Measurements from ENCODE around the gene HINT1. TPM values are rescaled to one million over a fixed set of nuclear protein-coding genes. Genes with fewer than 3 reads are reported as not detected.

HINT1 gene
- total RNA-seq, 1 experiment from 2014 or later, result 249 TPM

- H3K4me1 Mint-ChIP-seq, result peaks cover 0 to 5% of the 10 kb centered on the region in 2 experiments; a peak in 2 of 4 replicates
- no peaks in the 10 kb centered on the region for H3K9me3 Mint-ChIP-seq
- DNase-seq, result no peak
- TF ChIP-seq CTCF (conservative IDR thresholded peaks at IDR 0.05), result no peak
- Histone ChIP-seq H3K23ac (ENCODE audit: insufficient read length, low read depth, low read length) (no peak overlapping the region), H3K9ac (ENCODE audit: extremely low read depth, insufficient read length, low read length) (no peak overlapping the region), H3K14ac (ENCODE audit: insufficient read depth, low read length) (no peak overlapping the region), H4K8ac (replicated peaks; ENCODE audit: insufficient read length, low read depth, low read length) (no peak overlapping the region), H2AK5ac (ENCODE audit: insufficient read length, low read length) (no peak overlapping the region), H2AFZ (ENCODE audit: low read length) (no peak overlapping the region), H3K79me2 (ENCODE audit: insufficient read depth, low read length) (no peaks in the 10 kb centered on the region), H3K4me1 (ENCODE audit: insufficient read depth, low read length) (no peaks in the 10 kb centered on the region; the same call in 1 of the 2 replicates), H2BK12ac (ENCODE audit: insufficient read length, low read depth, low read length) (no peak overlapping the region), H3K23me2 (ENCODE audit: insufficient read length, low read depth, low read length, poor library complexity, severe bottlenecking) (no peaks in the 10 kb centered on the region), H4K5ac (ENCODE audit: insufficient read length, low read depth, low read length) (no peak overlapping the region), H3K27me3 (ENCODE audit: insufficient read depth, low read length) (no peaks in the 10 kb centered on the region), H4K20me1 (ENCODE audit: control insufficient read depth, insufficient read depth, insufficient read length) (no peaks in the 10 kb centered on the region), H2BK15ac (ENCODE audit: low read depth, low read length) (no peak overlapping the region), H2BK20ac (ENCODE audit: low read depth, low read length, poor library complexity, severe bottlenecking) (no peak overlapping the region), H2BK5ac (ENCODE audit: insufficient read length, low read length) (no peak overlapping the region), H3K18ac (ENCODE audit: insufficient read length, low read depth, low read length) (no peak overlapping the region), H2BK120ac (ENCODE audit: low read depth, low read length, poor library complexity, severe bottlenecking) (no peak overlapping the region), H3T11ph (ENCODE audit: low read length) (no peak overlapping the region), H3K4ac (ENCODE audit: low read depth, low read length) (no peak overlapping the region), H3K27ac (ENCODE audit: insufficient read length, low read depth, low read length) (no peak overlapping the region), H3K4me2 (ENCODE audit: insufficient read depth, insufficient read length, low read length) (no peak overlapping the region), H3K56ac (ENCODE audit: insufficient read length, low read depth, low read length) (no peak overlapping the region), H3K79me1 (ENCODE audit: insufficient read depth, low read depth, low read length, poor library complexity, severe bottlenecking) (no peaks in the 10 kb centered on the region), H4K91ac (ENCODE audit: insufficient read length, low read depth, low read length) (no peak overlapping the region), H3K9me3 (ENCODE audit: control insufficient read depth, low read depth, low read length) (no peaks in the 10 kb centered on the region)
- H3K27me3 Mint-ChIP-seq (ENCODE audit: low read depth), result no peaks in the 10 kb centered on the region
- H3K27ac Mint-ChIP-seq, result no peak overlapping the region
- no peak overlapping the region for H3K4me3 Mint-ChIP-seq
- no peaks in the 10 kb centered on the region for H3K36me3 Mint-ChIP-seq (ENCODE audit: insufficient read depth in 1 of 3, low read depth in 3 of 3)
Measured at GRCh38 chr5:131147258-131147657, 17.8 kb downstream of the HINT1 start.

Data from H9 (cell line).